GM19324 (cell line): Measurements from ENCODE around the gene NIP7.
"Not testable (repeated sequence)": the region's sequence is repeated elsewhere in the genome, so short reads cannot be mapped to it uniquely, and the experiment has no call there.

ENCODE experiments used
- ATAC-seq: cut with Tn5 transposase; IDR thresholded peaks from one replicate; pipeline ENCODE4 v1.9.1; 2021; ENCODE audit warnings: mild to moderate bottlenecking, moderate library complexity; ENCODE audit not compliant: unreplicated experiment, low FRiP score

The NIP7 gene

DNA sequence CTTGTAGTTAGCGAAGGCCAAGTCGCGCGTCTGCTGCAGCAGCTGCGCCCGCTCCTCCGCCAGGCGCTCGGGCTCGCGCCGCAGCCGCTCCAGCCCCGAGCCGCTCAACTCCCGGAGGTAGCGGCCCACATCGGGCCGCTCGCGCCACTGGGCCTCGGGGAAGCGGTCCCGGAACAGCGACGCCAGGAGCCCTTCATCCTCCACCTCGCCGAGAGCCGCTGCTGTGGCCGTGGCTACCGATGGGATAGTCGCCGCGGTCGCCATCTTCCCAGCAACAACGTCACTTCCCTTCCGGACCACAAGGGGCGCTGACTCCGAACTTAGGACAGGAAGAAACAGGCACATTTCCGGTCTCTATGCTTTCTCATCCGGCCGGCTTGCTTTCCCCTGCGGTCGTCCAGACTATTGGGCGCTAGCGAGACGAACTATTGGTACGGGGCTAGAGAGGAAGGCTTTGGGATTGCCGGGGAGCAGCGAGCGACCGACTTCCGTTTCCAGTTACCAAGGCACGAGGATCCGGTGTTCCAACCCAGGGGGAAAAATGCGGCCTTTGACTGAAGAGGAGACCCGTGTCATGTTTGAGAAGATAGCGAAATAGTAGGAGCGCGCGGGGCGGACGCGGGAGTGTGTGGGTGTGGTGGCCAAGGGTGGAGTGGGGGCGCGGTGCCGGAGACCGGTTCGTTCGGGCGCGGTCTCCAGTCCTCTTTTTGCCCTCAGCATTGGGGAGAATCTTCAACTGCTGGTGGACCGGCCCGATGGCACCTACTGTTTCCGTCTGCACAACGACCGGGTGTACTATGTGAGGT lies at the start of gene NIP7, which contains the start of gene COG8:
Gene NIP7, plus strand, starts transcription at position 484 of the 806 bp plus-strand sequence. Its CDS starts 58 bp downstream, at position 542.
Gene COG8, minus strand, starts transcription at position 276 of the 806 bp plus-strand sequence. Its CDS starts 12 bp downstream, at position 264.
- peak; percentile 89 for ATAC-seq

DNA sequence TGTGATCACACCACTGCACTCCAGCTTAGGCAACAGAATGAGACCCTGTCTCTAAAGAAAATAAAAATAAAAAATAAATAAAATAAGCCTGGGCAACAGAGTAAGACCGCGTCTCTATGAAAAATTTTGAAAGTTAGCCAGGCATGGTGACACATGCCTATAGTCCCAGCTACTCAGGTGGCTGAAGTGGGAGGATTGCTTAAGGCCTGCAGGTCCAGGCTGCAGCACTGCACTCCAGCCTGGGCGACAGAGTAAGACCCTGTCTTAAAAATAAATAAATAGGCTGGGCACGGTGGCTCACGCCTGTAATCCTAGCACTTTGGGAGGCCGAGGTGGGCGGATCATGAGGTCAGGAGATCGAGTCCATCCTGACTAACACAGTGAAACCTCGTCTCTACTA lies 47.9 kb upstream of the NIP7 start:
- ATAC-seq, result not testable (repeated sequence)

DNA sequence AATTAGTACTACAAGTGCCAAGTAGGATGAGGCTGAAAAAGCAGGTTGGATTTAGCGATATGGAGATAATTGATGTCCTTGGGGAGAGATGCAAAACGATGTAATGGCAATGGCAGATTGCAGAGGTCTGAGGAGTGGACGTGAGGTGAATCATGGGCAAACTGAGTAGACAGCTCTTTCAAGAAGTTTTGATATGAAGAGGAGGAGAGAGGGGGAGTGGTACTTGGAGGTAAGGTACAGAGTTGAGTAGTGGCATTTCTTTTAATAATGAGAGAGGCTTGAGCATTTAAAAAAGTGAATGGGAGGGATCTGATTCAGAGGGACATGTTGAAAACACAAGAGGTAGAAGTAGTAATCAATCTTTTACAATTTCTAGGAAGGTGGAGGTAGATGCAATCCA lies 46.2 kb upstream of the NIP7 start:
- ATAC-seq, result no peak

DNA sequence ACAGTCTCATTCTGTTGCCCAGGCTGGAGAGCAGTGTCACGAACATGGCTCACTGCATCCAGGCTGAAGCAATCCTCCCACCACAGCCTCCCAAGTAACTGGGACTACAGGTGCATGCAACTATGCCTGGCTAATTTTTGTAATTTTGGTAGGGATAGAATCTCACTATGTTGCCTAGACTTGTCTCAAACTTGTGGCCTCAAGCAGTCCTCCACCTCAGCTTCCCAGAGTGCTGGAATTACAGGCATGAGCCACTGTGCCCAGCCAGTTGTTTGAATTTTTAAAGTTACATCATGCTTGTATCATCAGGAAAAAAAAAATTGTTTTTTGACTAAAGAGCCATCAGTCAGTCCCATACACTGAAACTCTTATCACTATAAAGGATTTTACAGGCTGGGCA lies 45.5 kb upstream of the NIP7 start:
- no peak for ATAC-seq

GRCh38 chr16:69296771-69297170 lies 42.8 kb upstream of the NIP7 start:
- ATAC-seq, result not testable (repeated sequence)

DNA sequence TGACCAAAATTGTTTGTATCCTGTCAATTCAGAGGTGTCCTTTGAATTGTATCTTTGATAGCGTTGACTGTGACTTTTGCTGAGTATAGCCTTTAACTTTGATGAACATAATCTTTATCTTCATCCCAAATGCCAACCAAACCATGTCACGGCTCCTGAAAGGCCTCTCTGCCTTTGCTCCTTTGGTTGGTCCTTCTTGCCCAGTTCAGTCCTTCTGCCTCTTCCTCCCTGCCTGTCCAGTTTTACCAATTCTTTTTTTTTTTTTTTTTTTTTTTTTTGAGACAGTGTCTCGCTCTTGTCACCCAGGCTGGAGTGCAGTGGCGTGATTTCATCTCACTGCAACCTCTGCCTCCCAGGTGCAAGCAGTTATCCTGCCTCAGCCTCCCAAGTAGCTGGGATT lies 41.3 kb upstream of the NIP7 start:
- no peak for ATAC-seq

GRCh38 chr16:69301187-69301586 lies 38.4 kb upstream of the NIP7 start:
- no peak for ATAC-seq

GRCh38 chr16:69301861-69302260 lies 37.7 kb upstream of the NIP7 start:
- ATAC-seq, result no peak

GRCh38 chr16:69302301-69302700 lies 37.3 kb upstream of the NIP7 start:
- no peak for ATAC-seq

GRCh38 chr16:69306031-69306430 lies 33.5 kb upstream of the NIP7 start:
- no peak for ATAC-seq

DNA sequence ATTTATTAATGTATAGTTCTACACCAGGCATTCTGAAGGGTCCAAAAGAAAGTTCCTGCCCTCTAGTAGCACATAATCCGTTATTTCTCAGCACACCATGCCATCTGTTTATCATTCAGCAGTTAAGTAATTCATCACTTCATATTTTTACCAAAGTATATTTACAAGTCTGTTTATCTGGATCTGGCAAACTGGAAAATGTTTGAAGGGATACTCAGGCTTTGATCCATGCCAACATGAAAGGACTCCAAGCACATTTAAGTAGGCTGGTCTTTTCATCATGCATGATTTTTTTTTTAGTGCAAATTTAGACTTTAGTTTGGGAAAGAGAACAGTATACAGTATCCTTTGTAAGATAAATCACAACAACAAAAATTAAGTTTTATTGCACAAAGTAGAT lies 32.5 kb upstream of the NIP7 start:
- no peak for ATAC-seq

DNA sequence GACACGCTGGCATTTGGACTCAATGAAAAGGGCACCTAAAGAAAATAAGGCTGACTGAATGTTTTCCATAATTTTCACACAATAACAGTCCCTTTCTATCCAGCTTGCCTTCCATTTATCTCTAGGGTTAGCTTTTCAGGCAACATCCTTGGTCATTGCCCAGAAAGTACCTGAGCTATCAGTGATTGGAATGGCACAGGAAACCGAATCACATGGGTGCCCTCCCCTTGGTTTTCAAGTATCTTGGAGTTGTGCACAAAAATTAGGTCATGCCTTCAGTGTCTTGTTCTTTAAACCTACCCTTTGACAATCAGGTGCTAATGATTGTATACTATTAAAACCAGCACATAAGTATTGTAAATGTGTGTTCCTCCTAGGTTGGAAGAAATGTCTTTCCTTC lies 31.7 kb upstream of the NIP7 start:
- ATAC-seq, result no peak

DNA sequence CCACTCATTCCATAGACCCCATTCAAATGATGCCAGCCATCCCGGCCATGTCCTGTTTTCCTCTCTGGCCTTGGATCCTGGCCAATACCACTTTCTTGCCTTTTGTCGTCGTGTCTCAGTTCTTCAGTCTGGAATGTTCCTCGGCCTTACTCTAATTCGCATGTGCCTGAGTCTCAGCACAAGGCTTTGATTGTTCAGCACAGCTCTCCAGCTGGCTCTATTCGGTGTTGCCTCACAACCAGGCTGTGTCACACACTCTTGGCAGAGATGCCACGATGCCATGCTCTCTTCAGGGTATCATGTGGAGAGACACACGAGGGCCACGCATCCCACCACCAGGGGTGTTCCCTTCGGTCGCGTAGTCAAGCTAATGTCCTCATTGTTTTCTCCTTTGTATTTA lies 30.3 kb upstream of the NIP7 start:
- ATAC-seq, result no peak

- ATAC-seq, result peak; percentile 91
Observed at GRCh38 chr16:69310653-69311532, 28.7 kb upstream of the NIP7 start, which contains the start of gene VPS4A. Gene VPS4A, plus strand, starts transcription at chr16:69311350. Its CDS starts 162 bp downstream, at chr16:69311512.

DNA sequence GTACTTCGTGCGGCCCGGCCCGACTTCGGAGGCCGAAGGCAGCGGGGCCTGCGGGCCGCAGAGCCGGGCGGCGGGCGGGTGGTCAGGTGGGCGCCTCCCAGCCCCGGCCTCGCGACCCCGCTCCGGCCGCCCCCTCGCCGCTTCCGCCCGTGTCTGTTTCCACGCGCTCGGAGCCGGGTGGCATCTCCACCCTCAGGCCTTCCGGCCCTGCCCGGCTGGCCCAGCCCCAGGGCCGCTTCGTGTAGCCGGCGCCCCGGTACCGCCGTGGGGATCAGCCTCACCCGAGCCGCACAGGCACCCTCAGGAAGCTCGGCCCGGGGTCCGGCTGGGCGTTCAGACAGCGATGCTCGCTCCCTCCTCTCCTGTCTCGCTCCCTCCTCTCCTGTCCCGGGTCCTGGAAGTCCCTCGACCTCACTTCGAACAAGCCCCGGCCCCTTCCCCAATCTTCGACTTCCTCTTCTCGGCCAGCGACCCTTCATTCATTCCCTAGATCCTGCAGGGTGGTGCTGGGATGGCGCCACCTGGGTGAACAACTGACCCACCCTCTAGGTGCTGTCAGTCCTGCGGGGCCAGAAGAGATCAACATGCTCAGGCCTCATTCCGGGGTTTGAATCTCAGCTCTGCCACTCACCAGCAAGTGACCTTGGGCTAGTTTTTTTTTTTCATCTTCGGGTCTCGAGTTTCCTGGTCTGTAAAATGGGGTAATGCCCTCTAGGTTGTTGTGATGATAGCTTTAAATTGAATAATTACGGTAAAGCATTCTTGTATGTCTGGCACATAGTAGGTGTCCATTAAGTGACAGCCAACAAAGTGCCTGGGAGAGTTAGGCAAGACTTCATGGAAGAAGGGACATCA lies 27.8 kb upstream of the NIP7 start:
- peak; percentile 63 for ATAC-seq

DNA sequence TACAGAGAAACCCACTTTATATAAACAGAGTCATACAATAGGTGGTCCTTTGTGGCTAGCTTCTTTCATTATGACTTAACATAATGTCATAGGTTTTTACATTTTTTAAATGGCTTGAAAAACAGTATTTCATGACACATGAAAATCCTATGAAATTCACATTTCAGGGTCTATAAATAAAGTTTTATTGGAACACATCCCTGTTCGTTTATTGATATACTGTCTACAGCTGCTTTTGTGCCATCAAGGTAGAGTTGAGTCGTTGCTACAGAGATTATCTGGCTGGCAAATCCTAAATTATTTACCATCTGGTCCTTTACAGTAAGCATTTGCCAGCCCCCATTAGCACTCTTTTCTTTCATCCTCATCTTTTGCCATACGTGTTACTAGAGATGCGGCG lies 26.1 kb upstream of the NIP7 start:
- no peak for ATAC-seq

GRCh38 chr16:69314534-69314933 lies 25.0 kb upstream of the NIP7 start:
- no peak for ATAC-seq

- no peak for ATAC-seq
Observed at GRCh38 chr16:69315486-69316311, 23.9 kb upstream of the NIP7 start.

DNA sequence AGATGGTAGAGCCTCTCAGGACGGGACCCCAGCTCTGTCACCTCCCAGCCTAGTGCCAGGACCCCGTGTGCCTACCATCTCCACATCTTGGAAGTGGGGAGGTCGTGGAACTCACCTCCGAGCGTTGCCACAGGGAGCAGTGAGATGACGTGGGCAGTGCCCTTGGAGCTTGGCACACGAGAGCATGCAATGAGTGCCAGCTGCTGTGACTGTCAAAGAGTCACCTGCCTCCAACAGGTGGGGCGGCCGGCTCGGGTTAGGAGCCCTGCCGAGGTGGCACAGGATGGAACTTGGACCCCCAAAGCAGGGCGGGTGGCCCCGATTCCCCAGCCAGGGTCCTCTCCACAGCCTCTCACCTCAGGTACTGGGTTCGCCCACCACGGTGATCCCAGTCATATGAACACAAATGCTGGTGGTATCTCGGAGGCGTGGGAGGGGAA lies 23.0 kb upstream of the NIP7 start:
- no peak for ATAC-seq
